LHCN-M2 (cell line): ENCODE measurements around the gene ZZZ3. TPM values are rescaled to one million over a fixed set of nuclear protein-coding genes. Genes with fewer than 3 reads are reported as not detected.

Experiments
- total RNA-seq: library from RNA; depleted of rRNA; stranded (reverse); fragments of >200 nt; gene quantifications from 2 replicates; pipeline ENCODE4 v1.2.3, GENCODE V29; 2014; rRNA removed

ZZZ3 gene
- total RNA-seq, 1 experiment from 2014 or later: 73.2 TPM

Other genes starting within 250 kb of the ZZZ3 start
- gene USP33, start 77.2 kb upstream of the ZZZ3 start, total RNA-seq: 54.2 and 60.9 TPM in 2 replicates
- gene MIGA1, start 97.0 kb upstream of the ZZZ3 start, total RNA-seq: 11.9 and 14.7 TPM in 2 replicates
- 17.1 and 29.7 TPM in 2 replicates for gene NEXN, start 206.0 kb upstream of the ZZZ3 start, total RNA-seq